B cell (primary cell): Measurements from ENCODE around the gene GLYATL1.

ENCODE experiments used
- EZH2 ChIP-seq: IDR thresholded peaks from 2 replicates; pipeline ENCODE4 v1.6.1; 2012; ENCODE audit warnings: borderline replicate concordance, low read depth, mild to moderate bottlenecking, moderate library complexity, low read length; ENCODE audit not compliant: insufficient read depth, poor library complexity, severe bottlenecking
- TF ChIP-seq, protein P1 (sequence below): fragments of 200-600 bp; IDR thresholded peaks from one replicate; pipeline ENCODE4 v1.8.0; 2022; ENCODE audit warnings: antibody characterized with exemption, mild to moderate bottlenecking

DNA sequence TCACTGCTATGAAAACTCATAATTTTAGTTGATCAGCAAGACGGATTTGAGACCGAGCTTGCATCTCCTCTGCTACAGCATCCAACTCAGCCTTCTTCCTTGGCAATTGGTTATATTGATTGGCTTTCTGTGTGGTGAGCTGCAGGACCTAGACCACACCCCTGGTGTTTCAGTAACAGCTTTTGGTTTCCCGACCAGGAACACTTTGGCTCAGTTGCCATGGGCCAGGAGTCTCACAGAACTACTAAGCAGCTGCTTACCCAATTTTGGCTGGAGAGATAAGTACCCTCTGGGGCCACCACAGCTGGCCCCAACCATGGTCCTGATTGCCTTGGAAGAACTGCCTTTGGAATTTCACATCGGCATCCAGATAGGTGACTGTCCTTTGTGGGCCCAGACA is at the start of gene GLYATL1:
- TF ChIP-seq, protein P1, sequence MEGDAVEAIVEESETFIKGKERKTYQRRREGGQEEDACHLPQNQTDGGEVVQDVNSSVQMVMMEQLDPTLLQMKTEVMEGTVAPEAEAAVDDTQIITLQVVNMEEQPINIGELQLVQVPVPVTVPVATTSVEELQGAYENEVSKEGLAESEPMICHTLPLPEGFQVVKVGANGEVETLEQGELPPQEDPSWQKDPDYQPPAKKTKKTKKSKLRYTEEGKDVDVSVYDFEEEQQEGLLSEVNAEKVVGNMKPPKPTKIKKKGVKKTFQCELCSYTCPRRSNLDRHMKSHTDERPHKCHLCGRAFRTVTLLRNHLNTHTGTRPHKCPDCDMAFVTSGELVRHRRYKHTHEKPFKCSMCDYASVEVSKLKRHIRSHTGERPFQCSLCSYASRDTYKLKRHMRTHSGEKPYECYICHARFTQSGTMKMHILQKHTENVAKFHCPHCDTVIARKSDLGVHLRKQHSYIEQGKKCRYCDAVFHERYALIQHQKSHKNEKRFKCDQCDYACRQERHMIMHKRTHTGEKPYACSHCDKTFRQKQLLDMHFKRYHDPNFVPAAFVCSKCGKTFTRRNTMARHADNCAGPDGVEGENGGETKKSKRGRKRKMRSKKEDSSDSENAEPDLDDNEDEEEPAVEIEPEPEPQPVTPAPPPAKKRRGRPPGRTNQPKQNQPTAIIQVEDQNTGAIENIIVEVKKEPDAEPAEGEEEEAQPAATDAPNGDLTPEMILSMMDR, result no peak
- no peak for TF ChIP-seq EZH2
